ENCODE results near the gene LPIN1. TPM values are rescaled to one million over a fixed set of nuclear protein-coding genes. Genes with fewer than 3 reads are reported as not detected.
A peak's percentile ranks its signal among the peaks of the same experiment; 100 is the strongest.

The LPIN1 gene
- total RNA-seq, 1 donor from 2014 or later: 62.9 TPM

- Histone ChIP-seq H3K9me3 (no peaks in the 10 kb centered on the region), H3K27me3 (no peaks in the 10 kb centered on the region), H3K36me3 (no peaks in the 10 kb centered on the region), H3K4me1 (peaks cover 42% of the 10 kb centered on the region), H3K27ac (peak overlapping the region; percentile 14), H3K4me3 (no peak overlapping the region)
- intact Hi-C loops (cut with DNase I): no loop called here
- DNase-seq (no peak), ATAC-seq (no peak)
- no peak for TF ChIP-seq CTCF (IDR thresholded peaks at IDR 0.05)
Measured at GRCh38 chr2:11752906-11753305, 6.5 kb downstream of the LPIN1 start.

GRCh38 chr2:11753452-11753885, 7.0 kb downstream of the LPIN1 start:
- DNase-seq (peak; percentile 74), ATAC-seq (peak; percentile 78)
- Histone ChIP-seq H3K4me1 (peaks cover 38% of the 10 kb centered on the region), H3K27ac (peak overlapping the region; percentile 14), H3K4me3 (no peak overlapping the region), H3K36me3 (no peaks in the 10 kb centered on the region), H3K9me3 (no peaks in the 10 kb centered on the region), H3K27me3 (no peaks in the 10 kb centered on the region)
- intact Hi-C loops (cut with DNase I): no loop called here
- TF ChIP-seq CTCF (IDR thresholded peaks at IDR 0.05): no peak

GRCh38 chr2:11753886-11754699, 7.7 kb downstream of the LPIN1 start:
- Histone ChIP-seq H3K27ac (peak overlapping the region; percentile 14), H3K36me3 (no peaks in the 10 kb centered on the region), H3K27me3 (no peaks in the 10 kb centered on the region), H3K9me3 (no peaks in the 10 kb centered on the region), H3K4me3 (no peak overlapping the region), H3K4me1 (peaks cover 37% of the 10 kb centered on the region)
- no peak for TF ChIP-seq CTCF (IDR thresholded peaks at IDR 0.05)
- intact Hi-C loops (cut with DNase I): no loop called here
- DNase-seq (no peak), ATAC-seq (peak; percentile 63)

- intact Hi-C loops (cut with DNase I): no loop called here
- no peaks in the 10 kb centered on the region for H3K36me3 ChIP-seq
- H3K27ac ChIP-seq: no peak overlapping the region
- DNase-seq (no peak), ATAC-seq (no peak)
- TF ChIP-seq CTCF (IDR thresholded peaks at IDR 0.05): no peak
- no peaks in the 10 kb centered on the region for H3K9me3 ChIP-seq
- H3K27me3 ChIP-seq: no peaks in the 10 kb centered on the region
- peaks cover 32% of the 10 kb centered on the region for H3K4me1 ChIP-seq
- no peak overlapping the region for H3K4me3 ChIP-seq
Measured at GRCh38 chr2:11754700-11755015, 8.2 kb downstream of the LPIN1 start.

GRCh38 chr2:11757101-11757500, 10.7 kb downstream of the LPIN1 start:
- H3K27ac ChIP-seq: no peak overlapping the region
- H3K4me1 ChIP-seq: peaks cover 28% of the 10 kb centered on the region
- DNase-seq (no peak), ATAC-seq (no peak)
- no peak for TF ChIP-seq CTCF (IDR thresholded peaks at IDR 0.05)
- intact Hi-C loops (cut with DNase I): no loop called here
- H3K36me3 ChIP-seq: no peaks in the 10 kb centered on the region
- H3K27me3 ChIP-seq: no peaks in the 10 kb centered on the region
- H3K4me3 ChIP-seq: no peak overlapping the region
- no peaks in the 10 kb centered on the region for H3K9me3 ChIP-seq
